SK-N-SH treated with all-trans-retinoic acid at 6 μM for 48 hours (cell line): ENCODE measurements around the gene GPR26.

ENCODE experiments used
- BACH2 ChIP-seq: fragments of 250-450 bp; sonication (Bioruptor Pico); IDR thresholded peaks from 2 replicates; pipeline ENCODE4 v1.9.0; 2021; ENCODE audit warnings: mild to moderate bottlenecking, borderline replicate concordance
- CREB5 ChIP-seq: fragments of 250-450 bp; sonication (Bioruptor Pico); IDR thresholded peaks from 2 replicates; pipeline ENCODE4 v1.5.1; 2020; ENCODE audit warnings: low read depth, mild to moderate bottlenecking, moderate library complexity
- CSRNP3 ChIP-seq: fragments of 250-450 bp; sonication (Bioruptor Pico); IDR thresholded peaks from 2 replicates; pipeline ENCODE4 v1.5.1; 2021; ENCODE audit warnings: mild to moderate bottlenecking, moderate library complexity
- GLIS3 ChIP-seq: fragments of 250-450 bp; sonication (Bioruptor Pico); IDR thresholded peaks from 2 replicates; pipeline ENCODE4 v1.5.0; 2020; ENCODE audit warnings: mild to moderate bottlenecking, moderate library complexity
- ISL1 ChIP-seq: fragments of 250-450 bp; sonication (Bioruptor Pico); IDR thresholded peaks from 2 replicates; pipeline ENCODE4 v2.1.2; 2022; ENCODE audit warnings: mild to moderate bottlenecking, moderate library complexity
- OSR1 ChIP-seq: fragments of 250-450 bp; sonication (Bioruptor Pico); IDR thresholded peaks from 2 replicates; pipeline ENCODE4 v1.8.0; 2022; ENCODE audit warnings: moderate library complexity, mild to moderate bottlenecking, inconsistent platforms
- PATZ1 ChIP-seq: fragments of 250-450 bp; sonication (Bioruptor Pico); IDR thresholded peaks from 2 replicates; pipeline ENCODE4 v1.8.0; 2020; ENCODE audit warnings: mild to moderate bottlenecking, moderate library complexity, borderline replicate concordance
- SNAI2 ChIP-seq: fragments of 250-450 bp; sonication (Bioruptor Pico); IDR thresholded peaks from 2 replicates; pipeline ENCODE4 v1.5.0; 2020; ENCODE audit warnings: mild to moderate bottlenecking, moderate library complexity
- TCF4 ChIP-seq: fragments of 250-450 bp; sonication (Bioruptor Pico); IDR thresholded peaks from 2 replicates; pipeline ENCODE4 v1.8.0; 2021; ENCODE audit warnings: mild to moderate bottlenecking, moderate library complexity, borderline replicate concordance
- TOX ChIP-seq: fragments of 250-450 bp; sonication (Bioruptor Pico); IDR thresholded peaks from 2 replicates; pipeline ENCODE4 v1.8.0; 2021; ENCODE audit warnings: mild to moderate bottlenecking, moderate library complexity, borderline replicate concordance
- ZFP3 ChIP-seq: fragments of 250-450 bp; sonication (Bioruptor Pico); IDR thresholded peaks from 2 replicates; pipeline ENCODE4 v1.5.0; 2020; ENCODE audit warnings: mild to moderate bottlenecking, moderate library complexity
- ZNF565 ChIP-seq: fragments of 450-650 bp; formaldehyde crosslinking; conservative IDR thresholded peaks from 2 replicates; pipeline ENCODE4 v1.5.0; 2020; ENCODE audit warnings: low read depth, mild to moderate bottlenecking, moderate library complexity
- ZNF8 ChIP-seq: fragments of 450-650 bp; formaldehyde crosslinking; IDR thresholded peaks from 2 replicates; pipeline ENCODE4 v1.5.0; 2020; ENCODE audit warnings: mild to moderate bottlenecking, moderate library complexity

GRCh38 chr10:123687758-123688157, 21.6 kb downstream of the GPR26 start:
- TF ChIP-seq TOX (CRISPR knock-in tag) (no peak), PATZ1 (CRISPR knock-in tag) (no peak), OSR1 (CRISPR knock-in tag) (no peak), ZNF8 (CRISPR knock-in tag) (no peak), SNAI2 (CRISPR knock-in tag) (no peak), CSRNP3 (CRISPR knock-in tag) (no peak), CREB5 (CRISPR knock-in tag) (no peak), ZNF565 (CRISPR knock-in tag) (no peak), GLIS3 (CRISPR knock-in tag) (no peak), TCF4 (no peak), ZFP3 (CRISPR knock-in tag) (no peak), BACH2 (CRISPR knock-in tag) (no peak), ISL1 (no peak)
